HG03520 (cell line): ENCODE results near the gene DPYD.

Source experiments
- ATAC-seq: cut with Tn5 transposase; IDR thresholded peaks from one replicate; pipeline ENCODE4 v1.9.1; 2021; ENCODE audit warnings: mild to moderate bottlenecking, moderate library complexity; ENCODE audit not compliant: unreplicated experiment

The DPYD gene

DNA sequence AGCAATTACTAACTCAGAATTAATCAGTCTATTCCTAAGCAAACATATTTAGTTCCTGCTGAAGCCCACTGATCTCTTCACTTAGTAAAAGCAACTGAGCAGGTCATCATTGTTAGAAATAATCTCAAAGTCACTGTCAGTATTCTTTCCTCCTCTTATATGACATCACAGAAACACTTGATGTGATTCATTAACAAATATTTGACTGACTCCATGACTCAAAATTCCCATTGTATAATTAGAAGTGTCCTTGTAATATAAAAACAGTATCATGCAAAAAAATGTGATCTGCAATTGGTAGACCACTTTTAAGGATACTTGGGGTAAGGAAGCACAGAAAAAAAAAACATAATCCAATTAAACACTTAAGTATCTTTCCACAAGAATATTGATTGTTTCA lies 194.4 kb downstream of the DPYD start:
- no peak for ATAC-seq

- ATAC-seq: no peak
These were observed 199.6 kb downstream of the DPYD start for GRCh38 chr1:97721221-97721620.

DNA sequence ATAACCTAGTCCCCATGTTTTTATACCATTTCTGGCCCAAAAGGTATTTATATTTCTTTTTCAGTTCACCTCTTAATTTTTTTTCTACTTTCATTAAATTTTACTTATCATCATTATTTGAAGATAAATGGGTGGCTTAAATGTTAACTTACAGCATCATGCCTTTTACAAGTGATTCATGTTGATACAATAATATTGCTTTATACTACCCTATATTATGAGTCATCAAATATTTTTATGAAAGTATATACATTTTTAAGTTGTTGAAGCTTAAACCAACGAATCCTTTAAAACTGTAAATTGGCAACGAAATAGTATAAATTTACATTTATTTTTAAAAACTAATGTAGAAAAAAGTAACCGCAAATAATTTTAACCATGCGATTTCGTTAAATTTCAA lies 207.9 kb downstream of the DPYD start:
- no peak for ATAC-seq

DNA sequence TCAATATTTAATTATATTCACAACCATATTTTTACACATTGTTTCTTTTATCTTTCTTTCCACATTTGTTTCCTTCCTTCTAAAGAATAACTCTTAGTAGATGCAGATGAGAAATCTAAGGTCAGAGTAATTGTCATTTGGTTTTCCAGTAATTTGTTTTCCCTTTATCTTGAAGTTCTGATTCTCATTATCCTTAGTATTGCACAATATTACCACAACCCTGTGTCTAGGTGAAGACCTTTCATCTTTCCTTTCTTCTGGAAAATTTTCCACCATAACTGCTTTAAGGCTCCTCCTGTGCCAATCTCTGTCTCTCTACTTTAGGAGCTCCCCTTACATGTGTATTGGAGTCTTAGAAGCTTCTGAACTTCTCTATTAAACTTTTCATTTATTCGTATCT lies 209.0 kb downstream of the DPYD start:
- no peak for ATAC-seq

- ATAC-seq: no peak
These were observed 227.2 kb downstream of the DPYD start for GRCh38 chr1:97693601-97694000.

DNA sequence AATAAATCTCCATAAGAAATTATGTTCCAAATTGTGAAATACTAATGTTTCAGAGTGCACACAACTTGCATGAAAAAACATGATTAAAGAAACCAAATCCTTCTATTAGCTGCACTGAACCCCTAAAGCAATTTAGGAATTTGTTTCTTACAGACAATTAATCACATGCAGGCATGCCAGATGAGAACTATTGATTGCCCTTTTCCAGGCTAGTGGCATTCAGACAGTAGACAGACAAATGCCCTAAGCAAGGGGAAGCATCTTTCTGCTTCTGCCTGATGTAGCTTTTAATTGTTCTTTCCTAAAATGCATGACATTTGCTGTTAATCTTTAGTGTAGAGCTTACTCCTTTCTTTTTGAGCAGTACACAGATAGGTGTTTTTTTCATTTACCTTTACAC lies 229.5 kb downstream of the DPYD start:
- ATAC-seq: no peak

- ATAC-seq: no peak
These were observed 235.5 kb downstream of the DPYD start for GRCh38 chr1:97685360-97685759.

GRCh38 chr1:97680894-97681293 lies 239.9 kb downstream of the DPYD start:
- no peak for ATAC-seq

- no peak for ATAC-seq
These were observed 240.4 kb downstream of the DPYD start for GRCh38 chr1:97680470-97680869.

DNA sequence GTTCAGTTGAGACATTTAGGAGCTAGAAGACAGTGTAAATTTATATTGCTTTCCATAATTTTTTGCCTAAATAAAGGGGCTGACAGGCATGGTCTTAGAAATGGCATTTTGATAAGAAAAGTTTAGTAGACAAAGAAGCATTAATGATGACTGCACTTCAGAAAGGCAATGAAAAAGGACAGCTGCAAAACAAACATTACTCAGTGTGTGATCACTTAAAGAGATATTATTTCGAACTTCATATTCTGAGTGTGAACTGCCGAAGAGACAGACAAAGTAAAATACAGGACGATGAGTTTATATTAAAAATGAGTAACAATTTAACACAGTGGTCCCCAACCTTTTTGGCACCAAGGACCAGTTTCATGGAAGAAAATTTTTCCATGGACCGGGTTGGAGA lies 243.1 kb downstream of the DPYD start:
- ATAC-seq: no peak

GRCh38 chr1:97674517-97674916 lies 246.3 kb downstream of the DPYD start:
- ATAC-seq: no peak

DNA sequence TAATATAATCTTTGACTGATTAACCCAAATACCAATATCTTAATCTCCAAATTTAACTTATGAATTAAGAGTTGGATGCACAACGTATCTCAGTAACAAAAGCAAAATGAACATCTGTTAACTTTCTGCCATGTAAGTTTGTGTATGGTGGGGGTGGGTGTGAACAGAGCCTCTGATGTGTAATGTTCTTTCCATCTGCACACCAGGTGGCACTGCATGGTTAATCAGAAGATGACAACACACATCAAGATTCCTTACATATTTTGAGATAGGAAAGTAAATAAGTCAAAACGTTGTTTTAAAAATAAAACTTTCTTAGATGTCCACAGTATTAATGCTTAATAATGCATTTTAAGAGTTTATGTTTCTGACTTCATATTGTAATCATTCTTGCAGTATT lies 251.9 kb downstream of the DPYD start:
- ATAC-seq: no peak

DNA sequence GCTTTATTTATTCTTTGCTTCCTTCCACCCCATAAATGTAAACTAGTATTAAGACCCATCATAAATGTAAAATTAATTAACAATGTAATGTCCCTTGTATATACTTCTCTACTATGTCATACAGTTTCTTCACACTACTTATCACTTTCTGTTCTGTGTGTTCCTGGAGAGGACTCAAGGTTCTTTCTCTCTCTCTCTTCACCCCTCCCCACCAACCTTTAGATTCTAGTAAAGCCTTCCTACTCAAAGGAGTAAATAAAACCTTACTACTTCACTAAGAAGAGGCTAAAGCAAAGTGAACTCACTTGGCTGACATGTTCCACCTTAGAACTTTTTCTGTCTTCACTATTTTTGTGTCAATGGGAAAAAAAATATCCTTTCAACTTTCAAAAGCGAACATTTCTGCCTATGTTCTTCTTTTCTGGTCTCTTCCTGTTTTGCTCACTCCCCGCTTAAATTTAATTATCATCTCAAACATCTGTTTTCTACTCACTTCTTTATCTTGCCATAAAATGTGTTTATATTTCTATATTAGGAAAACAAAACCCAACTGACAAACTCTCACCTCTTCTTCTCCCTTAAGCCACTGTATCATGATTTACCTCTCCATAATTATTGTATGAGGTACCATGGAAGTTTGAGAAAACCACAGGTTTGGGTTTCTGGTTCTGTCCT lies 260.3 kb downstream of the DPYD start:
- ATAC-seq: no peak

- no peak for ATAC-seq
These were observed 265.8 kb downstream of the DPYD start for GRCh38 chr1:97654876-97655585.

GRCh38 chr1:97651250-97651649 lies 269.6 kb downstream of the DPYD start:
- ATAC-seq: no peak

GRCh38 chr1:97649591-97649990 lies 271.2 kb downstream of the DPYD start:
- no peak for ATAC-seq

- ATAC-seq: no peak
These were observed 273.1 kb downstream of the DPYD start for GRCh38 chr1:97647776-97648175.

- ATAC-seq: no peak
These were observed 274.8 kb downstream of the DPYD start for GRCh38 chr1:97646071-97646470.

DNA sequence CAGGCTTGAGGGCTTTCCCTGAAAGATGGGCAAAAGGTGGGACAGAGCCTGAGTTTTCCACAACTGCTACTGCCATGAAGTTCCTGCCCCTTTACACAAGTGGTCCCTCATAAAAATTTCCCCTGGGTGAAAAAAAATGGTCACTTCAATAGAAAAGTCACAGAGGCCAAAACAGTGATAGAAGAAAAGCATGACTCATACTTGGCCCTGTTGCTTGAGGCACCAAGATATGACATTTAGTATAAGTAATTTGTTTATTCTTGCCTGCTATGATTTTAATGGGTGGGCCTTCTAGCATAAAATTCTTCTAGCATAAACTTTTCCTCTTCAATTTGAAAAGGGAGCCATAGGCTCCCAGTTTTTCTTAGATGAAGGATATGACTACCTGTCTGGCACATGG lies 280.2 kb downstream of the DPYD start:
- no peak for ATAC-seq

GRCh38 chr1:97636941-97637340 lies 283.9 kb downstream of the DPYD start:
- ATAC-seq: no peak

GRCh38 chr1:97634758-97635157 lies 286.1 kb downstream of the DPYD start:
- ATAC-seq: no peak

GRCh38 chr1:97632776-97633175 lies 288.1 kb downstream of the DPYD start:
- no peak for ATAC-seq

GRCh38 chr1:97632075-97632474 lies 288.8 kb downstream of the DPYD start:
- no peak for ATAC-seq
